ENCODE measurements around the gene COL11A2.

- TF ChIP-seq CTCF (IDR thresholded peaks at IDR 0.05; ENCODE audit: insufficient read depth, low read length, poor library complexity, severe bottlenecking): no peak
- no peak for TF ChIP-seq EZH2phosphoT487 (conservative IDR thresholded peaks at IDR 0.05; ENCODE audit: low read length)
Observed at GRCh38 chr6:33168639-33169038, 23.6 kb downstream of the COL11A2 start.

Measured in SU-DHL-6 (cell line).